Activated CD4-positive, alpha-beta T cell treated with anti-CD3 and anti-CD28 coated beads for 36 hours (primary cell): ENCODE results near the gene PRKAG2. TPM values are rescaled to one million over a fixed set of nuclear protein-coding genes. Genes with fewer than 3 reads are reported as not detected.

Experiments used
- ATAC-seq: fragments of 200-7000 bp; cut with Tn5 transposase; one replicate; pipeline ENCODE4 v1.10.0; 2021; ENCODE audit warnings: mild to moderate bottlenecking, moderate library complexity
- CTCF ChIA-PET: fragments of 350-600 bp; sonication (Branson Sonifier 250); formaldehyde crosslinking; loops from one replicate; lab custom pipeline; 2021; ENCODE audit warnings: antibody characterized with exemption; lab: Charles Lee
- POLR2A ChIA-PET: fragments of 350-600 bp; sonication (Branson Sonifier 250); formaldehyde crosslinking; loops from one replicate; lab custom pipeline; 2021; ENCODE audit warnings: antibody characterized with exemption, inconsistent platforms; lab: Charles Lee
- DNase-seq: peaks from one replicate; pipeline ENCODE4 v3.0.0-alpha.2; 2020
- H3K27ac Mint-ChIP-seq: one replicate; pipeline ENCODE4 v1.8.0; 2021; ENCODE audit warnings: mixed read lengths
- H3K27me3 Mint-ChIP-seq: one replicate; pipeline ENCODE4 v1.8.0; 2021; ENCODE audit warnings: mixed read lengths
- H3K36me3 Mint-ChIP-seq: one replicate; pipeline ENCODE4 v1.8.0; 2021; ENCODE audit warnings: low read depth, mixed read lengths
- H3K4me1 Mint-ChIP-seq: one replicate; pipeline ENCODE4 v1.8.0; 2021; ENCODE audit warnings: mixed read lengths
- H3K4me3 Mint-ChIP-seq: one replicate; pipeline ENCODE4 v1.8.0; 2021; ENCODE audit warnings: mild to moderate bottlenecking, moderate library complexity, mixed read lengths
- H3K9me3 Mint-ChIP-seq: one replicate; pipeline ENCODE4 v1.8.0; 2021; ENCODE audit warnings: low read depth, mixed read lengths
- intact Hi-C, 2 experiments: fragments of 100-400 bp; cut with DNase I in 1 of 2; cut with micrococcal nuclease in 1 of 2; formaldehyde crosslinking; loops; one replicate each; pipeline versions ENCODE4 v1.14.2 to v1.15.1; 2022 to 2024; cut with DNase I, micrococcal nuclease
- total RNA-seq, 2 experiments: library from RNA; stranded (reverse); gene quantifications; one replicate each; pipeline ENCODE4 v1.2.3, GENCODE V29; 2021

PRKAG2 gene
- total RNA-seq, 2 experiments from 2014 or later, result 19.6 to 21.5 TPM

DNA sequence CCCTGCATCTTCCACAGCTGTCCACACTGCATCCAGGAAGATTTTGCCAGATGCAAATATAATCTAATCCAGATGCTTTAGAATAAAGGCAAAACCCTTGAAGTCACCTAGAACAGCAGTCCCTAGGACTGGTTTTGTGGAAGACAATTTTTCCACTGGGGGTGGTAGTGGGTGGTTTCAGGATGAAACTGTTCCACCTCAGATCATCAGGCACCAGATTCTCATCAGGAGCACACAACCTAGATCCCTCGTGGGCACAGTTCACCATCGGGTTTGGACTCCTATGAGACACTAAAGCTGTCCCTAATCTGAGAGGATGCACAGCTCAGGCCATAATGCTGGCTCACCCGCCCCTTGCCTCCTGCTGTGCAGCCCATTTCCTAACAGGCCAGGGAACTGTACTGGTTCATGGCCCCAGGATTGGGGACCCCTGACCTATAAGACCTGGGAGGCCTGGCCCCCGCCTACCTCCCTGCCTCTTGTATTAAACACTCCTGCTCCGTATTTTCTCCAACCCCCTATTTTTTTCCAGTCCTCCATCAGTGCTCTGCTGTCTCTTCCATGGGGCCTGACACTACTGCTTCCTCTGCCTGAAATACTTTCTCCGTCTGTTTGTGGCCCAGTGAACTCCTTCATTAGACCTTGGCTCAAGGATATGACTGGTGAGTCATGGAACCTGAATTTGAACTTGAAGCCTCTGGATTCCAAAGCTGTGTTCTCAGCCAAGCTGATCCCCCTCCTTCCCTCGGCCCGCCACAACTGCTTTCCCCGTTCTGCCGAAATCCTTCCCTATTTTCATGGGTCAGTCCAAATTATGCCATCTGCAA, 277.3 kb downstream of the PRKAG2 start:
- Mint-ChIP-seq H3K27ac (no peak overlapping the region), H3K27me3 (no peaks in the 10 kb centered on the region), H3K4me3 (no peak overlapping the region), H3K36me3 (peaks cover 3% of the 10 kb centered on the region), H3K4me1 (peaks cover 18% of the 10 kb centered on the region), H3K9me3 (no peaks in the 10 kb centered on the region)
- ChIA-PET POLR2A (no interaction called here), CTCF (interaction anchor here (1.4 kb wide), 1 partner anchor 161 kb away, joined by 4 read pairs; no protein-coding TSS in a partner anchor)
- intact Hi-C loops, result no loop called here
- ATAC-seq (peak; percentile 33), DNase-seq (peak; percentile 23)

DNA sequence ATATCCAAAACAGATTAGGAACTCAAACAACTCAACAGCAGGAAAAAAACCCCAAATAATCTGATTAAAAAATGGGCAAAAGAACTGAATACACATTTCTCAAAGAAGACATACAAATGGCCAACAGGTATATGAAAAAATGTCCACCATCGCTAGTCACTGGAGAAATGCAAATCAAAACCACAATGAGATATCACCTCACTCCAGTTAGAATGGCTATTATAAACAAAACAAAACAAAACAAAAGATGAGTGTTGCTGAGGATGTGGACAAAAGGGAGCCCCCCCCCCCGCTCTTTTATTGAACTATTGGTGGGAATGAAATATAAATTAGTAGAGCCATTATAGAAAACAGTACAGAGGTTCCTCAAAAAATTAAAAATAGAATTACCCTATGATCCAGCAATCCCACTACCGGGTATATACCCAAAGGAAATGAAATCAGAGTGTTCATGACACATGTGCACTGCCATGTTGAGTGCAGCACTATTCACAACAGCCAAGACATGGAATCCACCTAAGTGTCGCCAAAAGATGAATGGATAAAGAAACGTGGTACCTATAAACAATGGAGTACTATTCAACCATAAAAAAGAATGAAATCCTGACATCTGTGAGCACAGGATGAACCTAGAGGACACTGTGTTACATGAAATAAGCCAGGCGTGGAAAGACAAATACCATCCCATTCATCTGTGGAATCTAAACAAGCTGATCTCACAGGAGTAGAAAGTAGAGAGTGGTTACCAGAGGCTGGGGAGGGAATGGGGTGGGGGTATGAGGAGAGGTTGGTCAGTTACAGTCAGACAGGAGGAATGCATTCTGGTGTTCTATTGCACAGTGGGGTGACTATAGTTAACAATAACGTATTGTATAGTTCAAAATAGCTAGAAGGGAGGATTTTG, 279.1 kb downstream of the PRKAG2 start:
- no peaks in the 10 kb centered on the region for H3K9me3 Mint-ChIP-seq
- H3K27ac Mint-ChIP-seq, result no peak overlapping the region
- H3K4me1 Mint-ChIP-seq, result peaks cover 16% of the 10 kb centered on the region
- CTCF ChIA-PET, result no interaction called here
- intact Hi-C loops, result no loop called here
- ATAC-seq (no peak), DNase-seq (no peak)
- POLR2A ChIA-PET, result no interaction called here
- H3K36me3 Mint-ChIP-seq, result no peaks in the 10 kb centered on the region
- no peak overlapping the region for H3K4me3 Mint-ChIP-seq
- H3K27me3 Mint-ChIP-seq, result no peaks in the 10 kb centered on the region

DNA sequence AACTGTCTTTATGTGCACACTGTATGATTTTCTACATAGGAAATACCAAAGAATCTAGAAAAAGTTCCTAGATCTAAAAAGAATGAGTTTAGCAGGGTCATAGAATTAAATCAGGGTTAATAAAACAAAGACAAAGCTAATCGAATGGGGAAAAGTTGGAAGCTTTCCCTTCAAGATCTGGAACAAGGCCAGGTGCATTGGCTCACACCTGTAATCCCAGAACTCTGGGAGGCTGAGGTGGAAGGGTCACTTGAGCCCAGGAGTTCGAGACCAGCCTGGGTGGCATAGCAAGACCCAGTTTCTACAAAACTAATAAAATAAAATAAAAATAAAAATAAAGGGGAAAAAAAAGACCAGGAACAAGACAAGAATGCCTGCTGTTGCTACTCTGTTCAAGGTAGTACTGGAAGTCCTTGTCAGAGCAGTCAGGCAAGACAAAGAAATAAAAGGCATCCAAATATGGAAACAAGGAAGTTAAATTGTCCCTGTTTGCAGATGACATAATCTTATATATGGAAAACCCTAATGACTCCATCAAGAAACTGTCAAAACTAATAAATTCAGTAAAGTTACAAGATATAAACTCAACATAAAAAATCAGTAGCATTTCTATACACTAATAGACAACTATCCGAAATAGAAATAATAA, 281.1 kb downstream of the PRKAG2 start:
- ChIA-PET CTCF (no interaction called here), POLR2A (interaction anchor here (0.6 kb wide), 1 partner anchor 228 kb away, joined by 3 read pairs; no protein-coding TSS in a partner anchor)
- H3K36me3 Mint-ChIP-seq, result peaks cover 2% of the 10 kb centered on the region
- H3K27me3 Mint-ChIP-seq, result no peaks in the 10 kb centered on the region
- ATAC-seq (no peak), DNase-seq (no peak)
- H3K27ac Mint-ChIP-seq, result no peak overlapping the region
- no peak overlapping the region for H3K4me3 Mint-ChIP-seq
- no peaks in the 10 kb centered on the region for H3K9me3 Mint-ChIP-seq
- peaks cover 16% of the 10 kb centered on the region for H3K4me1 Mint-ChIP-seq
- intact Hi-C loops, result no loop called here

DNA sequence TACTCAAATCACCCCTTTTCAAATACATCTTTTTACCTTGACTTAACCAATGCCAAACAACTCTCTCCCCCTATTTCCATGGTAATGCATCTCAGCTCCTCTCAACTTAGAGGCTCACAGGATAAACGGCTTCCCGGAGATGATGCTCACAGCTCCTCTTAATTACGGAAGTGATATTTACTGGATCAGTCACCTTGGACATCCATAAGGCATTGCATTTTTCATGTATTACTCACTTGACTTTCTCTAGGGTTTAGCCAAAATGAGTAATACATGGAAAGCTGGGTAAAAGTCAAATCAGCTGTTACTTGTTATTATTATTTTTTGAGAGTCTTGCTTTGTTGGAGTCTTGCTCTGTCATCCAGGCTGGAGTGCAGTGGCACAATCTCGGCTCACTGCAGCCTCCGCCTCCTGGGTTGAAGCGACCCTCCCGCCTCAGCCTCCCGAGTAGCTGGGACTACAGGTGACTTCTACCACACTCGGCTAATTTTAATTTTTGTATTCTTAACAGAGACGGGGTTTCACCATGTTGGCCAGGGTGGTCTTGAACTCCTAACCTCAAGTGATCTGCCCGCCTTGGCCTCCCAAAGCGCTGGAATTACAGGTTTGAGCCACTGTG, 283.9 kb downstream of the PRKAG2 start:
- H3K4me1 Mint-ChIP-seq, result peaks cover 4% of the 10 kb centered on the region
- H3K4me3 Mint-ChIP-seq, result no peak overlapping the region
- intact Hi-C loops, result no loop called here
- H3K9me3 Mint-ChIP-seq, result no peaks in the 10 kb centered on the region
- ChIA-PET POLR2A (no interaction called here), CTCF (no interaction called here)
- H3K27me3 Mint-ChIP-seq, result no peaks in the 10 kb centered on the region
- no peak overlapping the region for H3K27ac Mint-ChIP-seq
- H3K36me3 Mint-ChIP-seq, result peaks cover 8% of the 10 kb centered on the region
- ATAC-seq (no peak), DNase-seq (no peak)

DNA sequence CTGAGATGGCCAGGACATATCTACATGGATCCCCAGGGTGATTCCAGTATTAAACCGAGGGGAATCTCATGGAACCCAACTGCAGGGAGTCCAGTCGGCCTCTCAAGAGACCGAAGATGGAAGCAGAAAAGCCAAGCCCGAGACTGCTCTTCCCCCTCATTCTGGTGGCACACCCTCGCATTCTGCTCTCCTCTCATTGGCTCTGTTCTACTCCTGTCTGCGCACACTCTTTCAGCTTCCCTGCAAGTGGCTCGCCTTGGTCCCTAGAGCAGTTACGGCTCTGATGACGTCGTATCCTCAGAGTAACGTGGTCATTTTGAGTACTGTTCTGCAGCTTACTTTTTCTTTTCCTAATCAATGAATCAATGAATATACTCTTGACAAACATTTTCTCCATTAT, 284.6 kb downstream of the PRKAG2 start:
- no peak for ATAC-seq
- no peak overlapping the region for H3K4me3 Mint-ChIP-seq
- no peak overlapping the region for H3K27ac Mint-ChIP-seq
- H3K9me3 Mint-ChIP-seq, result no peaks in the 10 kb centered on the region
- CTCF ChIA-PET, result no interaction called here
- intact Hi-C loops, result no loop called here
- POLR2A ChIA-PET, result no interaction called here
- DNase-seq, result no peak
- H3K36me3 Mint-ChIP-seq, result peaks cover 10% of the 10 kb centered on the region
- peaks cover 2% of the 10 kb centered on the region for H3K4me1 Mint-ChIP-seq
- H3K27me3 Mint-ChIP-seq, result no peaks in the 10 kb centered on the region

DNA sequence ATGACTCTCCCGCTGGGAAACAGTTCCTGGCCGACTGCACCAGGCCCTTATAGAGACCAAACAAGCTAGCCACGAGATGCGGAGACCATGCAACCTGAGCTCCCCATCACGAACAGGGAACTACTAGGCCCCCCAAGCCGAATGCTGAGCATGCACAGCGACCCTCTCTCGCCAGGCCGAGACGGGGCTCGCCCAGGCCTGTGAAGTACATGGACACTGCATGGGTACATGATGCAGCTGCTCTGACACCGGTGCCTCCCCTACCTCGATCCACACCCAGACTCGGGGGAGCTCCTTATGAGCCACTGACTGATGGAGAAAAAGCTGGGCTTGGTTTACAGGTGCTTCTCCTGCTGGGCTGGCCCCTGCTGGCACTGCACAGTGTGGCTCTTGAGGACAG, 285.0 kb downstream of the PRKAG2 start:
- Mint-ChIP-seq H3K4me1 (no peaks in the 10 kb centered on the region), H3K36me3 (peaks cover 13% of the 10 kb centered on the region), H3K4me3 (no peak overlapping the region), H3K27me3 (no peaks in the 10 kb centered on the region), H3K27ac (no peak overlapping the region), H3K9me3 (no peaks in the 10 kb centered on the region)
- ATAC-seq, result no peak
- intact Hi-C loops, result no loop called here
- ChIA-PET CTCF (no interaction called here), POLR2A (no interaction called here)
- DNase-seq, result no peak

DNA sequence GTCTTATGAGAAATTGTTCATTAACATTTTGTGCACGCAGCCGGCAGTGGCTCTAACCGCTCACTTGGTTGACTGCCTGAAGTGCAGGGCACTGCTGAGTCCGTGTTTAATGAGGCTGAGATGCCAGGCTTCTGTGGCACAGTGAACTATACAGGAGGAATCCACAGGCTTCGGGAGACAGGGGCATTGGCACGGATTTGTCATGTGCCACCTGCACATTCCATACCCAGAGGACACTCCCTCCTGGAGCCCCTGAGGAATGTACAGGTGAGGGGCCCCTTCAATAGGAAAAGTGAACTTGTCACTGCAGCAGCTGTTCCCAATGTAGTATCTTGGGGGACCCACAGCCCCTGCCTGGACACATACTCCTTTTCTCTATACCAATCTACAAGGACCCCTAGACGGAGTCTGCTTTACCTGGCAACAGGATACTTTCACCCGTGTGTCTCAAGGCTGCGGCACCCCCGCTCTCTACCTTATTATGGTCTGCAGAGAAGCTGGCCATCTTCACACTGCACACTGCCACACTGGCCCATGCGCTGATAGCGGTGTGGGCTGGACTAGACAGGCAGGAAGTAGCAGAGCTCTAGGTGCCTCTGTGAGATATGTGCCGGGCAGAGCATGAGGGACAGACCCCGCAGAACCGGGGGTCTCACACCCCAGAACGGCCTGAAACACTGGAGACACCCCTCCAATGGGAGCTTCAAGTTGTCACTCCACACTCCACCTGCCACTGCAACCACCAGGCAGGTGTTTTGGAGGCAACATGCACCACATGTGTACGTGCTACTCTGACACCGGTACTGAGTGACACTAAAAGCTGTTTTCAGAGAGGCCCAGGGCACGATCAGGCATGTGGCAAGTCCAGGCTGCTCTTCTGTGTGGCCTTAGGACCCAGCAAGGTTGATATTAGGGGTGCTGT, 285.8 kb downstream of the PRKAG2 start:
- POLR2A ChIA-PET, result no interaction called here
- Mint-ChIP-seq H3K27ac (no peak overlapping the region), H3K4me3 (no peak overlapping the region), H3K36me3 (peaks cover 16% of the 10 kb centered on the region), H3K4me1 (peaks cover 6% of the 10 kb centered on the region), H3K27me3 (no peaks in the 10 kb centered on the region), H3K9me3 (no peaks in the 10 kb centered on the region)
- DNase-seq, result no peak
- intact Hi-C loops, result no loop called here
- CTCF ChIA-PET, result no interaction called here
- no peak for ATAC-seq

DNA sequence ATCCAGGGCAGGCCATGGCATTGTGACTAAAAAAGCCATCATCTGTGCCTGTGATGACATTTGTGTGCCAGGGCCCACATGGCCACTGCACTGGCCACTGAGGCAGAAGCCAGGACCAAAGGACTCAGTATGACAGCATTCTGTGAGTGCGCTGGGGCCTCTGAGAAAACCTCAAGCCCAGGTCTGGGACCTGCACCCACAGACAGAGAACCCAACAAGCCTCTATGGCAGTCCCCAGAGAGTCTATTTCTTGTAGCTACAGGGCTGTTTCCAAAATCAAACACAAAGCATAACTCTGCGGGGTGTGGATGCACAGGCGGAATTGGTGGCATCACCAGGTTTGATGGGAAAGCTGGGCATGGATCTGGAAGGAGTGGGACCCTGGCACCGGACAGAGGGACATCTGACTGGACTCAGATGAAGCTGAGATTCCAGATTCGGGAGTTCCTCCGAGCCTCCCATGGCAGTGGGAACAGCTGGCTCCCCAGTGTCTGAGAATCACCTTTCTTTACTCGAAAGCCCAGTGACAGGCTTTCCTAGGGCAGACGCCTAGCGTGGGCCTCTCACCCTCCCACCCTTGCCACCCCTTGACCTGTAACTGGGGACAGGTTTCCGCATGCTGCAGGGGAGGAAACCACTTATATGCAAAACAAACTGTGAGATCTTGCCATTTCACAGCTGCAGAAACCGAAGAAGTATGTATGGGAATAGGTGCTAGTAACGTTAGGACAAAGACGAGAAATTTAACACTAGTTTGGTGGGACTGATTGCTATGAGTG, 286.7 kb downstream of the PRKAG2 start:
- CTCF ChIA-PET, result interaction anchor here (1.0 kb wide), 1 partner anchor 27 kb away, joined by 5 read pairs; no protein-coding TSS in a partner anchor
- no peak overlapping the region for H3K27ac Mint-ChIP-seq
- POLR2A ChIA-PET, result no interaction called here

DNA sequence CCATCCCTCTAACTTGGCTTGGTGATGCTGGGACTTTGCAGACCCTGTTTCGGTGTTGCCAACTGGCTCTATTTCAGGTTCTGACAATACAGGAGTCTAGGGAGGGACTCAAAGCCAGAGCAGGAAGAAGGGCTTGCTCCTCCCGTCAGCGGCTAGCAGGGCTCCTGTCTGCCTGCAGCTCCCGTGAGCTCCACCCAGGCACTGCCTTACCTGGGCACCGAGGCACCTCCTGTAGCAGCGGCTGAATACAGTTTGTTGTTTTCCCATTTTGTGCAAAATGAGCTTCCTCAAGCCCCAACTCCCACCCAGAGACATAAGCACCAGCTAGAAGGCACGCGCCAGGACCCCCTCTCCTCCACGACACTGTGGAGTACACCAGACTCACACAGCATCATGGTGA, 287.9 kb downstream of the PRKAG2 start:
- Mint-ChIP-seq H3K4me3 (no peak overlapping the region), H3K9me3 (no peaks in the 10 kb centered on the region), H3K36me3 (peaks cover 20% of the 10 kb centered on the region), H3K27me3 (no peaks in the 10 kb centered on the region), H3K4me1 (peaks cover 6% of the 10 kb centered on the region), H3K27ac (no peak overlapping the region)
- ATAC-seq (no peak), DNase-seq (no peak)
- POLR2A ChIA-PET, result no interaction called here
- CTCF ChIA-PET, result interaction anchor here (1.0 kb wide), 1 partner anchor 26 kb away, joined by 5 read pairs; no protein-coding TSS in a partner anchor
- intact Hi-C loops, result no loop called here

More for the DNA sequence above, 286.7 kb downstream of the PRKAG2 start:
- H3K4me3 Mint-ChIP-seq, result no peak overlapping the region
- H3K9me3 Mint-ChIP-seq, result no peaks in the 10 kb centered on the region
- no peaks in the 10 kb centered on the region for H3K27me3 Mint-ChIP-seq
- ATAC-seq (no peak), DNase-seq (no peak)
- H3K36me3 Mint-ChIP-seq, result peaks cover 16% of the 10 kb centered on the region
- intact Hi-C loops, result no loop called here
- H3K4me1 Mint-ChIP-seq, result peaks cover 6% of the 10 kb centered on the region
